ENCODE results near the gene UACA.
"Not testable (repeated sequence)": the region's sequence is repeated elsewhere in the genome, so short reads cannot be mapped to it uniquely, and the experiment has no call there.

UACA gene

GRCh38 chr15:70753101-70753829 lies 10.1 kb downstream of the UACA start:
- no peak for DNase-seq

- DNase-seq: no peak
These were observed 11.1 kb downstream of the UACA start for GRCh38 chr15:70752193-70752635.

GRCh38 chr15:70750203-70750869 lies 13.0 kb downstream of the UACA start:
- DNase-seq: no peak

- no peak for DNase-seq
These were observed 15.0 kb downstream of the UACA start for GRCh38 chr15:70748281-70748747.

GRCh38 chr15:70746598-70746997 lies 16.8 kb downstream of the UACA start:
- not testable (repeated sequence) for DNase-seq

GRCh38 chr15:70742928-70743327 lies 20.4 kb downstream of the UACA start:
- no peak for DNase-seq

GRCh38 chr15:70741677-70742293 lies 21.6 kb downstream of the UACA start:
- DNase-seq: no peak

GRCh38 chr15:70741107-70741531 lies 22.2 kb downstream of the UACA start:
- DNase-seq: no peak

GRCh38 chr15:70735040-70735439 lies 28.3 kb downstream of the UACA start:
- not testable (repeated sequence) for DNase-seq

GRCh38 chr15:70729164-70729563 lies 34.2 kb downstream of the UACA start:
- no peak for DNase-seq

- DNase-seq: no peak
These were observed 36.6 kb downstream of the UACA start for GRCh38 chr15:70726753-70727152.

GRCh38 chr15:70723927-70724326 lies 39.4 kb downstream of the UACA start:
- no peak for DNase-seq

- no peak for DNase-seq
These were observed 40.3 kb downstream of the UACA start for GRCh38 chr15:70723122-70723422.

GRCh38 chr15:70722266-70723121 lies 40.9 kb downstream of the UACA start:
- no peak for DNase-seq

GRCh38 chr15:70720228-70721016 lies 42.9 kb downstream of the UACA start:
- DNase-seq: no peak

- no peak for DNase-seq
These were observed 46.0 kb downstream of the UACA start for GRCh38 chr15:70717237-70717793.

- no peak for DNase-seq
These were observed 47.4 kb downstream of the UACA start for GRCh38 chr15:70715840-70716485.

- DNase-seq: no peak
These were observed 48.8 kb downstream of the UACA start for GRCh38 chr15:70714565-70714964.

GRCh38 chr15:70714015-70714414 lies 49.3 kb downstream of the UACA start:
- DNase-seq: no peak

- no peak for DNase-seq
These were observed 51.1 kb downstream of the UACA start for GRCh38 chr15:70712271-70712670.

GRCh38 chr15:70710714-70711113 lies 52.6 kb downstream of the UACA start:
- DNase-seq: no peak

Measured in CD4-positive, alpha-beta T cell treated with Interleukin-15 for 1 hour (primary cell).